ENCODE results near the gene CCDC120. TPM values are rescaled to one million over a fixed set of nuclear protein-coding genes. Genes with fewer than 3 reads are reported as not detected.

The CCDC120 gene
- polyA plus RNA-seq, 1 donor from 2014 or later: 3.1 TPM

DNA sequence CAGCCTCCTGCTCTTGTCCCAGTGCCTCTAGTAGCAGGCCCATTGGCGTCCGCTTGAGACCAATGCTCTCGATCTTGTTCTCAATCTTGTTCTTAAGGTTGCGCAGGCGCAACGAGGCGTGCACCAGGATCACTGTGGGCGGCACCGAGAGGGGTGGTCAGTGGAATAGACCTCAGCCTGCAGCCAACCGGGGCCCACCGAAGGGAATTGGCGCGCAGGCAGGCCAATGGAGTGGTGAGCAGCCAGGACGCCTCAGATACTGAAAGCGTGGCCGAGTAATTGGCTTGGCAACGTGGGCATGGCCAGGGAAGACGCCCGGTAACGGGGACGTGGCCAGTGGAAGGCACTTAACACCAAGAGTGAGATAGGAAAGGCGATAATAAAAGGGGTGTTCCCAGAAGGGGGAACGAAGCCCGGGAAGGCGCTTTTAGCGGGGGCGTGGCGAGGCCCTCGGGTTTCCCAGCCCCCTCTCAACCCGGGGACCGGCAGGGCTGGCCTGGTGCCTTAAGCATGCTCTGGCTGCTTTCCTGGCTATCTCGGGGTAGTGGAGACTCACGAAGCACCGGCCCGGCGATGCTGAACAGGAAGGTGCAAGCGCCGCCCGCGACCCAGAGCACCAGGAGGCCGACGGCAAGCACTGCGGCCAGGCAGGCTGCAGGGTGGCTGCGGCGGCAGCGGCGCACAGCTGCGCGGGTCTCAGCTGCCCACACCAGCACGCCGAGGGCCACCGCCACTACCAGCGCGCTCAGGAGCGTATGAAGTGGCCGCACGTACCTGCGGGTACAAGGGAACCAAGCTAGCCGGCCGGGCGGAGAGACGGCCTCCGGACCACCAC is 13.3 kb downstream of the CCDC120 start:
- TF ChIP-seq, protein P1, sequence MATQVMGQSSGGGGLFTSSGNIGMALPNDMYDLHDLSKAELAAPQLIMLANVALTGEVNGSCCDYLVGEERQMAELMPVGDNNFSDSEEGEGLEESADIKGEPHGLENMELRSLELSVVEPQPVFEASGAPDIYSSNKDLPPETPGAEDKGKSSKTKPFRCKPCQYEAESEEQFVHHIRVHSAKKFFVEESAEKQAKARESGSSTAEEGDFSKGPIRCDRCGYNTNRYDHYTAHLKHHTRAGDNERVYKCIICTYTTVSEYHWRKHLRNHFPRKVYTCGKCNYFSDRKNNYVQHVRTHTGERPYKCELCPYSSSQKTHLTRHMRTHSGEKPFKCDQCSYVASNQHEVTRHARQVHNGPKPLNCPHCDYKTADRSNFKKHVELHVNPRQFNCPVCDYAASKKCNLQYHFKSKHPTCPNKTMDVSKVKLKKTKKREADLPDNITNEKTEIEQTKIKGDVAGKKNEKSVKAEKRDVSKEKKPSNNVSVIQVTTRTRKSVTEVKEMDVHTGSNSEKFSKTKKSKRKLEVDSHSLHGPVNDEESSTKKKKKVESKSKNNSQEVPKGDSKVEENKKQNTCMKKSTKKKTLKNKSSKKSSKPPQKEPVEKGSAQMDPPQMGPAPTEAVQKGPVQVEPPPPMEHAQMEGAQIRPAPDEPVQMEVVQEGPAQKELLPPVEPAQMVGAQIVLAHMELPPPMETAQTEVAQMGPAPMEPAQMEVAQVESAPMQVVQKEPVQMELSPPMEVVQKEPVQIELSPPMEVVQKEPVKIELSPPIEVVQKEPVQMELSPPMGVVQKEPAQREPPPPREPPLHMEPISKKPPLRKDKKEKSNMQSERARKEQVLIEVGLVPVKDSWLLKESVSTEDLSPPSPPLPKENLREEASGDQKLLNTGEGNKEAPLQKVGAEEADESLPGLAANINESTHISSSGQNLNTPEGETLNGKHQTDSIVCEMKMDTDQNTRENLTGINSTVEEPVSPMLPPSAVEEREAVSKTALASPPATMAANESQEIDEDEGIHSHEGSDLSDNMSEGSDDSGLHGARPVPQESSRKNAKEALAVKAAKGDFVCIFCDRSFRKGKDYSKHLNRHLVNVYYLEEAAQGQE (IDR thresholded peaks at IDR 0.05; ENCODE audit: borderline replicate concordance): no peak
- TF ChIP-seq MXI1 (conservative IDR thresholded peaks at IDR 0.05; ENCODE audit: poor library complexity, severe bottlenecking) (no peak), RAD21 (conservative IDR thresholded peaks at IDR 0.05) (no peak), SMC3 (conservative IDR thresholded peaks at IDR 0.05; ENCODE audit: poor library complexity) (no peak), EP300 (conservative IDR thresholded peaks at IDR 0.05; ENCODE audit: poor library complexity, severe bottlenecking) (no peak), EZH2 (IDR thresholded peaks at IDR 0.05; ENCODE audit: borderline replicate concordance, insufficient read depth, low read length, poor library complexity, severe bottlenecking) (no peak), POLR2AphosphoS5 (IDR thresholded peaks at IDR 0.05) (no peak), TAF1 (IDR thresholded peaks at IDR 0.05; ENCODE audit: low read depth) (no peak)
- TF ChIP-seq, protein P2, sequence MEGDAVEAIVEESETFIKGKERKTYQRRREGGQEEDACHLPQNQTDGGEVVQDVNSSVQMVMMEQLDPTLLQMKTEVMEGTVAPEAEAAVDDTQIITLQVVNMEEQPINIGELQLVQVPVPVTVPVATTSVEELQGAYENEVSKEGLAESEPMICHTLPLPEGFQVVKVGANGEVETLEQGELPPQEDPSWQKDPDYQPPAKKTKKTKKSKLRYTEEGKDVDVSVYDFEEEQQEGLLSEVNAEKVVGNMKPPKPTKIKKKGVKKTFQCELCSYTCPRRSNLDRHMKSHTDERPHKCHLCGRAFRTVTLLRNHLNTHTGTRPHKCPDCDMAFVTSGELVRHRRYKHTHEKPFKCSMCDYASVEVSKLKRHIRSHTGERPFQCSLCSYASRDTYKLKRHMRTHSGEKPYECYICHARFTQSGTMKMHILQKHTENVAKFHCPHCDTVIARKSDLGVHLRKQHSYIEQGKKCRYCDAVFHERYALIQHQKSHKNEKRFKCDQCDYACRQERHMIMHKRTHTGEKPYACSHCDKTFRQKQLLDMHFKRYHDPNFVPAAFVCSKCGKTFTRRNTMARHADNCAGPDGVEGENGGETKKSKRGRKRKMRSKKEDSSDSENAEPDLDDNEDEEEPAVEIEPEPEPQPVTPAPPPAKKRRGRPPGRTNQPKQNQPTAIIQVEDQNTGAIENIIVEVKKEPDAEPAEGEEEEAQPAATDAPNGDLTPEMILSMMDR (IDR thresholded peaks at IDR 0.05; ENCODE audit: poor library complexity, severe bottlenecking): no peak
- H3K9me3 ChIP-seq (ENCODE audit: low read length): no peaks in the 10 kb centered on the region
- no peaks in the 10 kb centered on the region for H4K20me1 ChIP-seq (ENCODE audit: insufficient read depth)
- H3K79me2 ChIP-seq (replicated peaks; ENCODE audit: insufficient read depth, low read length): no peaks in the 10 kb centered on the region
- H3K9ac ChIP-seq (ENCODE audit: low read length): peak overlapping the region; percentile 87
- no peaks in the 10 kb centered on the region for H3K27me3 ChIP-seq (ENCODE audit: insufficient read depth, low read depth, low read length)
- H3K36me3 ChIP-seq (ENCODE audit: insufficient read depth, low read length): no peaks in the 10 kb centered on the region
- H3K27ac ChIP-seq (ENCODE audit: low read length): no peak overlapping the region
- H3K9me2 ChIP-seq (ENCODE audit: insufficient read depth, low read length): no peaks in the 10 kb centered on the region
- no peak overlapping the region for H2AFZ ChIP-seq (ENCODE audit: low read depth, low read length)
- H3F3A ChIP-seq (ENCODE audit: insufficient read depth, low read length, poor library complexity, severe bottlenecking): no peaks in the 10 kb centered on the region
- H3K4me3 ChIP-seq (ENCODE audit: low read length): peak overlapping the region; percentile 85
- no peak overlapping the region for H3K4me2 ChIP-seq (ENCODE audit: low read length)

DNA sequence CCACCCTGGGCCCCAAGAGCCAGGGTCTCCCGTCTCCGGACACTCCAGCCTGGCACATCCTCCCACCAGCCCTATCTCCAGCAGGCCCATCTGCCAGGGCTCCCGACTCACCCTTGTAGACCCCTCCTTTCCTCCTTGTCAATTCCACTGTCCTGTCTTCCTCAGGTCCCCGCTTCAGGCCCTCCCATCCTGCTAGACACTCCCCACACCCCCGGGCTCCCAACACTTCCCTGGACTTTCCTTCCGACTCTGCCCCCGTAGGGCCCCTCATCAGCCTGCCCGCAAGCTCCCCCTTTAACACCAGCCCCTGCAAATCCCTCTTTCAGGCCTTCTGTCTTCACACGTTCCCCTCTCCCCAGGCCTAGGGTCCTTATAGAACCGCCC is 13.9 kb downstream of the CCDC120 start:
- Histone ChIP-seq H2AFZ (ENCODE audit: low read depth, low read length) (no peak overlapping the region), H3F3A (ENCODE audit: insufficient read depth, low read length, poor library complexity, severe bottlenecking) (no peaks in the 10 kb centered on the region), H3K9ac (ENCODE audit: low read length) (peak overlapping the region; percentile 87), H3K9me3 (ENCODE audit: low read length) (no peaks in the 10 kb centered on the region), H3K27me3 (ENCODE audit: insufficient read depth, low read depth, low read length) (no peaks in the 10 kb centered on the region), H3K27ac (ENCODE audit: low read length) (no peak overlapping the region), H3K36me3 (ENCODE audit: insufficient read depth, low read length) (no peaks in the 10 kb centered on the region), H3K79me2 (replicated peaks; ENCODE audit: insufficient read depth, low read length) (no peaks in the 10 kb centered on the region), H3K9me2 (ENCODE audit: insufficient read depth, low read length) (no peaks in the 10 kb centered on the region), H4K20me1 (ENCODE audit: insufficient read depth) (no peaks in the 10 kb centered on the region), H3K4me2 (ENCODE audit: low read length) (no peak overlapping the region), H3K4me3 (ENCODE audit: low read length) (peak overlapping the region; percentile 85)
- TF ChIP-seq, protein P2 (IDR thresholded peaks at IDR 0.05; ENCODE audit: poor library complexity, severe bottlenecking): no peak
- no peak for TF ChIP-seq TAF1 (IDR thresholded peaks at IDR 0.05; ENCODE audit: low read depth)
- no peak for TF ChIP-seq EP300 (conservative IDR thresholded peaks at IDR 0.05; ENCODE audit: poor library complexity, severe bottlenecking)
- no peak for TF ChIP-seq MXI1 (conservative IDR thresholded peaks at IDR 0.05; ENCODE audit: poor library complexity, severe bottlenecking)

Data from neural cell (in vitro differentiated cells).